ENCODE data around the gene OSGEP. TPM values are rescaled to one million over a fixed set of nuclear protein-coding genes. Genes with fewer than 3 reads are reported as not detected.

The OSGEP gene
- total RNA-seq, 1 experiment from 2014 or later = 64.1 TPM

GRCh38 chr14:20468764-20469241 is 14.2 kb upstream of the OSGEP start:
- CTCF ChIA-PET = no interaction called here
- DNase-seq = no peak

GRCh38 chr14:20461225-20462141 is 6.9 kb upstream of the OSGEP start, which contains the start of gene PIP4P1:
Gene PIP4P1, minus strand, starts transcription at chr14:20461434. Its CDS starts 109 bp downstream, at chr14:20461325.
- Histone ChIP-seq H3K79me2 (ENCODE audit: low read length) (peaks cover 40% of the 10 kb centered on the region), H3F3A (ENCODE audit: low read length, unreplicated experiment) (no peaks in the 10 kb centered on the region), H3K27me3 (ENCODE audit: low read length) (no peaks in the 10 kb centered on the region), H3K9ac (ENCODE audit: low read length) (peak within 1 kb of the TSS; percentile 92), H3K9me3 (ENCODE audit: low read length) (no peaks in the 10 kb centered on the region), H2AFZ (ENCODE audit: low read length) (peak within 1 kb of the TSS; percentile 75), H3K9me2 (replicated peaks; ENCODE audit: low read length) (no peaks in the 10 kb centered on the region), H3K4me1 (ENCODE audit: insufficient read depth, low read length) (peaks cover 17% of the 10 kb centered on the region), H3K4me2 (ENCODE audit: low read length) (peak within 1 kb of the TSS; percentile 91), H3K36me3 (ENCODE audit: low read depth, low read length) (peaks cover 23% of the 10 kb centered on the region), H3K27ac (ENCODE audit: low read length) (peak within 1 kb of the TSS; percentile 63), H3K4me3 (ENCODE audit: low read length) (peak within 1 kb of the TSS; percentile 76), H4K20me1 (ENCODE audit: low read length) (0 out of 2 replicates have a peak, but pooled peaks cover 2% of the 10 kb centered on the region)
- no peak for TF ChIP-seq EZH2 (IDR thresholded peaks at IDR 0.05; ENCODE audit: low read length, unreplicated experiment)
- TF ChIP-seq CTCF (conservative IDR thresholded peaks at IDR 0.05; ENCODE audit: low read depth, low read length) = no peak
- TF ChIP-seq EZH2phosphoT487 (IDR thresholded peaks at IDR 0.05; ENCODE audit: borderline replicate concordance, low read length) = no peak
- ChIA-PET POLR2A (ENCODE audit: unreplicated experiment) (interaction anchor here (0.5 to 1.2 kb wide), 7 partner anchors 8 to 876 kb away, joined by 3 to 37 read pairs (median 4); partner anchors contain the start of gene PARP2), CTCF (interaction anchor here (0.9 to 1.3 kb wide), 4 partner anchors 9 to 152 kb away, joined by 3 to 7 read pairs (median 4); no protein-coding TSS in a partner anchor)
- peak; percentile 95 for ATAC-seq
- peak; percentile 99 for DNase-seq
- intact Hi-C loops (cut with micrococcal nuclease) = loop anchor here (1.0 to 2.0 kb wide), 2 partner anchors 8 to 221 kb away; partner anchors contain the start of gene PNP
- BruUV-seq (replicated peaks) = no TSS peak

More at GRCh38 chr14:20468764-20469241, 14.2 kb upstream of the OSGEP start:
- Histone ChIP-seq H3F3A (ENCODE audit: low read length, unreplicated experiment) (no peaks in the 10 kb centered on the region), H3K9me2 (replicated peaks; ENCODE audit: low read length) (no peaks in the 10 kb centered on the region), H3K9me3 (ENCODE audit: low read length) (no peaks in the 10 kb centered on the region), H3K27ac (ENCODE audit: low read length) (peak overlapping the region; percentile 80; the same call in 1 of the 2 replicates), H3K4me1 (ENCODE audit: insufficient read depth, low read length) (peaks cover 18% of the 10 kb centered on the region), H4K20me1 (ENCODE audit: low read length) (peaks cover 31% of the 10 kb centered on the region), H3K4me3 (ENCODE audit: low read length) (peak overlapping the region; percentile 92), H3K4me2 (ENCODE audit: low read length) (peak overlapping the region; percentile 97), H3K79me2 (ENCODE audit: low read length) (peaks cover 44% of the 10 kb centered on the region), H2AFZ (ENCODE audit: low read length) (peak overlapping the region; percentile 84), H3K27me3 (ENCODE audit: low read length) (no peaks in the 10 kb centered on the region), H3K9ac (ENCODE audit: low read length) (peak overlapping the region; percentile 91), H3K36me3 (ENCODE audit: low read depth, low read length) (peaks cover 16% of the 10 kb centered on the region)
- intact Hi-C loops (cut with micrococcal nuclease) = loop anchor here (1.0 to 5.0 kb wide), 2 partner anchors 8 to 138 kb away; partner anchors contain the start of gene PIP4P1
- TF ChIP-seq EZH2 (IDR thresholded peaks at IDR 0.05; ENCODE audit: low read length, unreplicated experiment) = no peak
- no peak for TF ChIP-seq CTCF (conservative IDR thresholded peaks at IDR 0.05; ENCODE audit: low read depth, low read length)
- TF ChIP-seq EZH2phosphoT487 (IDR thresholded peaks at IDR 0.05; ENCODE audit: borderline replicate concordance, low read length) = no peak
- POLR2A ChIA-PET (ENCODE audit: unreplicated experiment) = no interaction called here
- ATAC-seq = no peak
- no TSS peak for BruUV-seq (replicated peaks)
